ENCODE data around the gene SH3BP4. TPM values are rescaled to one million over a fixed set of nuclear protein-coding genes. Genes with fewer than 3 reads are reported as not detected.

The SH3BP4 gene
- total RNA-seq, 2 experiments from 2014 or later, result 0.10 to 0.46 TPM

DNA sequence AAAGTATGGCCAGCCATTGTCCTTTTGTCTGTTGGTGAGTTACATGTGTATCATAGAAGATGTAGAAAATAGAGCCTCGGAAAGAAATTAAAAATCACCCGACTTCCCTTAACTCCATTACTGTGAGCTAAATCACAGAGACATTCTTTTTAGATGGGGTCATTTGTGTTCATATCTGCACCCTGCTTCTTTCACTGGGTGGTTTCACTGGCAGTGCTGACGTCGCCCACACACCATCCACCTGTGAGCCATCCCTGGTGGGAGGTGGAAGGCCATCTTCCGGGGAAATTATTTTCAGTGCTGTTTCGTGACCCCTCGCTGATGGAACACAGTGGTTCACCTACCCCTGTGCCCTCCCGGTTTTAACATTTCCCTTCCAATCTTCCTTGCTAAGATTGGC is 21.2 kb downstream of the SH3BP4 start:
- intact Hi-C loops (cut with micrococcal nuclease), result no loop called here
- ChIA-PET POLR2A (interaction anchor here (0.7 kb wide), 1 partner anchor 779 kb away, joined by 3 read pairs; no protein-coding TSS in a partner anchor), CTCF (no interaction called here)
- Mint-ChIP-seq H3K36me3 (no peaks in the 10 kb centered on the region), H3K27me3 (peaks cover 14% of the 10 kb centered on the region), H3K4me3 (no peak overlapping the region), H3K27ac (no peak overlapping the region), H3K4me1 (ENCODE audit: low read depth) (no peaks in the 10 kb centered on the region), H3K9me3 (no peaks in the 10 kb centered on the region)
- DNase-seq, result no peak

DNA sequence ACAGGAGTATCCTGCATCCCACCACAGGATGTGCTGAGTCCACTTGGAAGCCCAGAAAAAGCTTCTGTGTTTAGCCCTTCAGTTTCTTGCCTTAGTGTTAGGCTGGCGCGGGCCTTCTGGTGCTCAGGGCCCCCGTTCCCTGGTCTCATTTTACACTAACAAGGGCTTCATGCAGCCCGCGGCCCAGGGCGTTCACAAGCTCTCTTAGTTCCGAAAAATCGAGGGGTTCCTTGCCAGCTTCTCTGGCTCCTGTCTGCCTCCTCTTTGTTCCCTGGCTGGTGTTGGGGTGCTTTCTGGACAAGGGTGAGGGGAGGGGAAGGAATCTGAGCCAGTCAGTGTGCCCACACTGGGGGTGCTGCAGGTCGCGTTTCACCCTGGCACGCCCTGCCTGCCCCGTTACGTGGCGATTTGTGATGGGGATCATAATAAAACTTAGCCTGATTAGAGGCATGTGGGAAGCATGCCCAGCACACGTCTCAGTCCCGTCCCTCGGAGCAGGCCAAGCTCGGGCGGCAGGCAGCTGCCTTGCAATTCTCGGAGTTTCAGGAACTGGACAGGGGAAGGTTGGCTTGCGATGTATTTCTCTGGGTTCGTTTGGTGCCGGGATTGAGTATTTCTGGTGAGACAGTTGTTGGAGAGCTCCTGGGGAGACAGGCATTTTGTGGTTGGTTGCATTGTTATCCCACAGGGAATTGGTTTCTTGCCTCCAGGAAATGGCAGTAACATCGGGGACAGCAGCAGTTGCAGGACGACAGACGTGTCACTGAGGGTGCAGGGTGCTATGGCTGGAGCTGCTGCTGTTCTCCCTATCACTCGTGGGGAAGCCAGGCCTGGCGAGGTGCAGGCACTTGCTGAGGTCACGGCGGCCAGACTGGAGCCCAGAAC is 22.9 kb downstream of the SH3BP4 start:
- DNase-seq, result no peak
- POLR2A ChIA-PET, result no interaction called here
- CTCF ChIA-PET, result no interaction called here
- no peak overlapping the region for H3K27ac Mint-ChIP-seq
- peaks cover 16% of the 10 kb centered on the region for H3K27me3 Mint-ChIP-seq
- peaks cover 3% of the 10 kb centered on the region for H3K9me3 Mint-ChIP-seq
- intact Hi-C loops (cut with micrococcal nuclease), result no loop called here
- no peak overlapping the region for H3K4me3 Mint-ChIP-seq
- H3K36me3 Mint-ChIP-seq, result no peaks in the 10 kb centered on the region
- H3K4me1 Mint-ChIP-seq (ENCODE audit: low read depth), result no peaks in the 10 kb centered on the region

DNA sequence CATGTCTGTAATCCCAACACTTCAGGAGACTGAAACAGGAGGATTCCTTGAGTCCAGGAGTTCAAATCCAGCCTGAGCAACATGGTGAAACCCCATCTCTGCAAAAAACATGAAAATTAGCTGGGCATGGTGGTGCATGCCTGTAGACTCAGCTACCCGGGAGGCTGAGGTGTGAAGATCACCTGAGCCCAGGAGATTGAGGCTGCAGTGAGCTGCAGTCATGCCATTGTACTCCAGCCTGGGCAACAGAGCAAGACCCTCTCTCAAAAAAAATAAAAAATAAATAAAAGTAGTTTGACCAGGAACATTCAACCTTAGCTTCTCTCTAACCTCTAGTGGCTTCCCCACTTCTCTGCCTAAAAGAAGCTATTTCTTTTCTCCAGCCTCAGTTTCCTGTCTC is 23.8 kb downstream of the SH3BP4 start:
- no peak for DNase-seq
- Mint-ChIP-seq H3K27me3 (peaks cover 13% of the 10 kb centered on the region), H3K4me3 (no peak overlapping the region), H3K36me3 (no peaks in the 10 kb centered on the region), H3K27ac (no peak overlapping the region), H3K9me3 (peaks cover 6% of the 10 kb centered on the region), H3K4me1 (ENCODE audit: low read depth) (no peaks in the 10 kb centered on the region)
- ChIA-PET CTCF (no interaction called here), POLR2A (no interaction called here)
- intact Hi-C loops (cut with micrococcal nuclease), result no loop called here

DNA sequence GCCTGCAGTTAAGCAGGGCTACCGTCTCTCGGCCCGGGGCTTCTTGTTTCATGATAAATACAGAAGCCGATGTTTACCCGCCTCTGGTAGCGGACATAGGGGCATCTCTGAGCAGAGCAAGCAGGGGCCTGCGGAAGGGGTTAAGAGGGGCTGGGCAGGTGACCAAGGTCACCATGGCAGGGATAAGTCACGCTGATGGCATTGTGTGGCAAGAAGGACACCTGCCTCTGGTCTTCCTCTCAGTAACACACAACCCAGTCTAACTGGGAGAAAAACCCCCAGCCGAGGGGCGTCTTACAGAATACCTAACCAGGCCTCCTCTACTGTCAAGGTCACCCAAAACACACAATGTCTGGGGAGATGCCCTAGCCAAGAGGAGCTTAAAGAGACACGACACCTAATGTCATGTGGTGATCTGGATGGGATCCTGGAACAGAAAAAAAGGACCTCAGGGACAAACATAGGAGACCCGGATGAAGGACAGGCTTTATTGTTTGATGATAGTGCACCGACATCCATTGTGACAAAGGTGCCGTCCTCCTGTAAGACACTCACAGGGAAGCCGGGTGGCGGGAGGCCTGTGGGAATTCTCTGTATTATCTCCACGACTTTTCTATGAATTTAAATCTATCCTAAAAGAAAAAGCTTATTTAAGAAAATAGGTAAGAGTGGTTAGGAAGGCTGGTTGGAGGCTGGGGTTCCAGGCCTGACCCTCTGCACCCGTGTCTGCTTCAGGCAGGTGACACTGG is 24.8 kb downstream of the SH3BP4 start:
- Mint-ChIP-seq H3K27me3 (peaks cover 13% of the 10 kb centered on the region), H3K36me3 (no peaks in the 10 kb centered on the region), H3K4me3 (no peak overlapping the region), H3K27ac (no peak overlapping the region), H3K9me3 (peaks cover 8% of the 10 kb centered on the region), H3K4me1 (ENCODE audit: low read depth) (no peaks in the 10 kb centered on the region)
- no peak for DNase-seq
- POLR2A ChIA-PET, result no interaction called here
- CTCF ChIA-PET, result no interaction called here
- intact Hi-C loops (cut with micrococcal nuclease), result no loop called here

DNA sequence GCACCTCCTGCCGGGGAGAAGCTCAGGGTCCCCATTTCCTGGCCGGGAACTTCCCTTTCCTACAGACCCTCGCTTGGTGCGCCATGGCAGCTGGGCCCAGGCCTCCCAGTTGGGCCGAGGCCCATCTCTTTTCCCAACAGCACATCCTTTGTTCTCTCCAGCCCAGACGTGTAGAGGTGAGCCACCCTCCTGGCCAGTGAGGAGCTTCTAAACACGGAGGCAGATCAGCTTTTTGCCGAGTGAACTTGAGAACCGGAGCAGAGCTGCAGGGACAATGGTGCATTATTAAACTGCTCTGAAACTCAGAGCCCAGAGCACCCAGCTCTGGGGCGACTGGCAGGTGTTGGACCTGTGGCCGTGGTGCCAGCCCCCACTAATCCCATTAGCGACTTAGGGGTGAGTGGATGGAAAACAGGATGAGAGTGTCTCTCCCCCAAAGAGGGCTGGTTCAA is 25.4 kb downstream of the SH3BP4 start:
- Mint-ChIP-seq H3K27me3 (peaks cover 13% of the 10 kb centered on the region), H3K9me3 (peaks cover 8% of the 10 kb centered on the region), H3K4me3 (no peak overlapping the region), H3K36me3 (no peaks in the 10 kb centered on the region), H3K27ac (no peak overlapping the region), H3K4me1 (ENCODE audit: low read depth) (no peaks in the 10 kb centered on the region)
- DNase-seq, result no peak
- intact Hi-C loops (cut with micrococcal nuclease), result no loop called here
- ChIA-PET CTCF (no interaction called here), POLR2A (no interaction called here)

DNA sequence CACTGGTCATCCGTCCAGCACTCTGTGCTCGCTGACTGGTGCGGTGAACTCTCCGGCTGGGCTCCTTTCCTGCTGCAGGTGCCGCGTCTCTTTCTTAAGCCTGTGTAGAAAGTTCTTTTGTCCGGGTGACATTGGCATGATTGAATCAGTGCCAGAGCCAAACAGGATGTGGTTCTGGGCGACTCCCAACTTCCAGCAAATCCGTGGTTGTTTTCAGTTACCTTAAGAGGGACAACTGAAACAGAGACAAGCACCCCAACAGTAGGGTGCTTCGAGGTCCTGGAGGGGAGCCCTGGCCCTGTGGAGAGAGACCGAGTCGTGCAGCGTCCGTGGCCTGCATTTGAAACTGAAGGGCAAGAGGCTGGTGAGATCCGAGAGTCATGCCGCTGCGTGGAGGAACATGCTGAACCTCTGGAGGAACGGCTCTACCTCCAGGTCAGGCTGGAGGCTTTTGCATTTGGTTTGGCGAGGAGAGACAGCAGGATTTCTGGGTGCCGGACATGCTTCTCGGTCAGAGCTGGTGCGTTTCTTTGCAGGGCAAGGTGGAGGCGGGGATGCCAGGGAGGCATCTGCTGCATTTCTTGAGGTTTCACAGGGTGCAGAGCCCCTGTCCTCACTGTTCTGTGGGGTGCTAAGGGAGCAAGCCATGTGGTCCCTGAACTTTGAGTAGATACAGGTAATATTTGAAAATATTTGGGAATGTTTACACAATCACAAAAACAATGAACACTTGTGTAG is 26.8 kb downstream of the SH3BP4 start:
- no peak overlapping the region for H3K27ac Mint-ChIP-seq
- H3K36me3 Mint-ChIP-seq, result no peaks in the 10 kb centered on the region
- intact Hi-C loops (cut with micrococcal nuclease), result no loop called here
- ChIA-PET POLR2A (no interaction called here), CTCF (interaction anchor here (0.6 kb wide), 1 partner anchor 139 kb away, joined by 3 read pairs; no protein-coding TSS in a partner anchor)
- H3K27me3 Mint-ChIP-seq, result peaks cover 7% of the 10 kb centered on the region
- no peaks in the 10 kb centered on the region for H3K4me1 Mint-ChIP-seq (ENCODE audit: low read depth)
- DNase-seq, result no peak
- no peak overlapping the region for H3K4me3 Mint-ChIP-seq
- H3K9me3 Mint-ChIP-seq, result peaks cover 8% of the 10 kb centered on the region

DNA sequence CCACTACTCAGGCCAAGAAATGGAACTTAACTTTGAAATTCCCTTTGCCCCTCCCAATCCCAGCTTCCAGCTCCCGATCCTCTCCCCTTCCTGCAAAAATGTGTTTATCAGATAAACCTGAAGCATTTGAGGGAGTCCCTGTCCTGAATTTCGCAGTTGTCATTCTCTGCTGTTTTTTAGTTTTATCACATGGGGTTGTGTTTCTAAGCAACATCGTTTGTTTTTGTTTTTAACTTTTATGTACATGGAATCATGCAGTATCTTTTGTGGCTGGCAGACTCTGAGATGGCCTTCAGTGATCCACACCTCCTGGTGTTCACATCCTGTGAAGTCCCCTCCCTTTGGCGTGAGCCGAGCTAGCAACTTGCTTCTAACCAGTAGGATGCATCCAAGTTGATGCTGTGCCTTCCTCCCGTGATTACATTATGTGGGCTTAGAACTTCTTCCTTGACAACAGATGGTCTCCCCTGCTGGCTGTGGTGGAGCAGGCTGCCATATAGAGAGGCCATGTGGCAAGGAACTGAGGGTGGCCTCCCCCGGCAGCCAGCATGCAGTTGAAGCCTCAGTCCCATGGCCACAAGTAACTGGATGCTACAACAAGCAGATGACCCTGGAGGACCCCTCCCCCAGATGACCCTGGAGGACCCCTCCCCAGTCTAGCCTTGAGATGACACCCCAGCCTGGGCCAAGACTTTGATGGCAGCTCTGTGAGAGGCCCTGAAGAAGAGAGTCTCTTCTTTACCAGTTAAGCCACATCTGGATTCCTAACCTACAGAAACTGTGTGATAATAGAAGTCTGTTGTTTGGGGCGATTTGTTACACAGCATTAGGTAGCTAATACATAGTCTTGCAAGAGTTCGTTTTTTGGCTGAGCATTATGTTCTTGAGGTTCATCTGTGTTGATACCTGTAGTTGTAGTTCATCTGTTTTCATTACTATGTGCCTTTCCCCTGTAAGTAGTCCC is 27.7 kb downstream of the SH3BP4 start:
- Mint-ChIP-seq H3K36me3 (no peaks in the 10 kb centered on the region), H3K4me1 (ENCODE audit: low read depth) (no peaks in the 10 kb centered on the region), H3K27me3 (peaks cover 7% of the 10 kb centered on the region), H3K27ac (no peak overlapping the region), H3K4me3 (no peak overlapping the region), H3K9me3 (peaks cover 8% of the 10 kb centered on the region)
- intact Hi-C loops (cut with micrococcal nuclease), result no loop called here
- DNase-seq, result no peak
- CTCF ChIA-PET, result no interaction called here
- POLR2A ChIA-PET, result no interaction called here

DNA sequence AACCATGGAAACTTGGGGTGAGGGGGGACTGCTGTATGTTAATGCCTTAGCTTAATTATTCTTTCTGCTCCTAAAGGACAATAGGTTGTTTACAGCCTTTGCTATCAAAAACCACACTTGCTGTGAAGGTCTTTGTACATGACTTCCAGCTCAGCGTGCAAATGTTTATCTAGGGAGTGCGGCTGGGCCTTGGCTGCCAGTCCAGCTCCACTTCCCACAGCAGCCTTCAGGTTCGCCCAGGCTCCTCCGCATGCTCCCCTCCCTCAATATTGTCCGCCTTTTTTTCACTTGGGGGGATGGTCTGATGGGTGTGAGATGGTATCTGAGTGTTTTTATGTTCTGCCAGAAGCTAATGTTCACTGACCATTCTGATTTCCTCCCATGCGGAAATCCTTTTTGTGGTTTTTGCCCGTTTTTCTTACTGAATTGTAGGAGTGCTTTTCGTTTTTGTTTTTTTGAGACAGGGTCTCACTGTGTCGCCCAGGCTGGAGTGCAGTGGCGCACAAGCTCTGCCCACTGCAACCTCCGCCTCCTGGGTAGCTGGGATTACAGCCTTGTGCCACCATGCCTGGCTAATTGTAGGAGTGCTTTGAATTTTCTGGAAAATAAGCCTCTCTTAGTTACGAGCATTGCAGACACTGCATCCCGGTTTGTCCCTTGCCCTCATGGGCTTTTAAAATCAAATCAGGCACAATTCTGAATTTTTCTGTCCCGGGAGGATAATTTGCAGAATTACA is 28.8 kb downstream of the SH3BP4 start:
- H3K4me1 Mint-ChIP-seq (ENCODE audit: low read depth), result no peaks in the 10 kb centered on the region
- CTCF ChIA-PET, result no interaction called here
- DNase-seq, result no peak
- H3K36me3 Mint-ChIP-seq, result no peaks in the 10 kb centered on the region
- H3K27ac Mint-ChIP-seq, result no peak overlapping the region
- peaks cover 2% of the 10 kb centered on the region for H3K27me3 Mint-ChIP-seq
- intact Hi-C loops (cut with micrococcal nuclease), result no loop called here
- peaks cover 8% of the 10 kb centered on the region for H3K9me3 Mint-ChIP-seq
- POLR2A ChIA-PET, result no interaction called here
- H3K4me3 Mint-ChIP-seq, result no peak overlapping the region

DNA sequence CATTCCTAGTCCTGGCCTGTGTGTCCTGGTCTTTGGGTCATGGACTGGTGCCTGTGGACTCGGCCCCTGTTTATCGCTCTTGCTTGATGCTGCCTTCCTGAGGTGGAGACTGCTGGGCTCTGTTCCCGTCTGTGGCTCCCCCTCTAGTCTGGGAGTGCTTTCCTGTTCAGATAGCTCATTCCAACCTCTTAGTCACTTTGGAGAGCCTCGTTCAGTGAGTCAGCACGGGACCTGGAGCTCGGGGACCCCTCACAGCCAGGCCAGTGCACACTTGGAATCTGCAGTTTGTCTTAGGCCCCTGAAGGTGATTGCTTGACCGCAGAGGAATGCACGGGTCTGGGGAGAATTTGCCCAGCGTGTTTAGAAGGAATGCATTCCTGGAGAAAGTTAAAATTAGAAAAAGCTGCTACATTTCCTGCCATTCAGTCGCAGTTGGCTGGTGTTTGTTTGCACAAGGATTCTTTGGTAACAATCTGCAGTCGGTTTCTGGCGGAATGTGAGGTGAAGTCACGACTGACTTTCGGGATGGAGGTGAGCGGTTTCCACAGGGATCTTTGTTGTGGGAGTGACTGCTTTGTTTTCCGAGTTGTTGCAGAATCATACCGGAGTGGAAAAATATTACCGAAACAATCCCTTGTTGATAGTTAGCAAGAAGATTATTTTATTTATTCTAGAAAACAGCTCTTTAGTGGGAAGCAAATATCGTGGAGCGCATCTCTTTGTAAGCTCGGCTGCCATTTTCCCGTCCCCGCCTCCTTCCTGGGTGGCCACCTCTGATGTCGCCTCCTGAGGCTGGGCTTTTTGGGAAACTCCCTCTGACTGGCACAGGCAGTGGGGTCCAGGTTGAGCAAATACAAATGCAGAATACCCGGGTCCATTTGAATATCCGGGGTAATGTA is 29.6 kb downstream of the SH3BP4 start:
- CTCF ChIA-PET, result no interaction called here
- Mint-ChIP-seq H3K27ac (no peak overlapping the region), H3K4me1 (ENCODE audit: low read depth) (no peaks in the 10 kb centered on the region), H3K27me3 (peaks cover 2% of the 10 kb centered on the region), H3K9me3 (peaks cover 8% of the 10 kb centered on the region), H3K4me3 (no peak overlapping the region), H3K36me3 (no peaks in the 10 kb centered on the region)
- no peak for DNase-seq
- POLR2A ChIA-PET, result no interaction called here
- intact Hi-C loops (cut with micrococcal nuclease), result no loop called here

DNA sequence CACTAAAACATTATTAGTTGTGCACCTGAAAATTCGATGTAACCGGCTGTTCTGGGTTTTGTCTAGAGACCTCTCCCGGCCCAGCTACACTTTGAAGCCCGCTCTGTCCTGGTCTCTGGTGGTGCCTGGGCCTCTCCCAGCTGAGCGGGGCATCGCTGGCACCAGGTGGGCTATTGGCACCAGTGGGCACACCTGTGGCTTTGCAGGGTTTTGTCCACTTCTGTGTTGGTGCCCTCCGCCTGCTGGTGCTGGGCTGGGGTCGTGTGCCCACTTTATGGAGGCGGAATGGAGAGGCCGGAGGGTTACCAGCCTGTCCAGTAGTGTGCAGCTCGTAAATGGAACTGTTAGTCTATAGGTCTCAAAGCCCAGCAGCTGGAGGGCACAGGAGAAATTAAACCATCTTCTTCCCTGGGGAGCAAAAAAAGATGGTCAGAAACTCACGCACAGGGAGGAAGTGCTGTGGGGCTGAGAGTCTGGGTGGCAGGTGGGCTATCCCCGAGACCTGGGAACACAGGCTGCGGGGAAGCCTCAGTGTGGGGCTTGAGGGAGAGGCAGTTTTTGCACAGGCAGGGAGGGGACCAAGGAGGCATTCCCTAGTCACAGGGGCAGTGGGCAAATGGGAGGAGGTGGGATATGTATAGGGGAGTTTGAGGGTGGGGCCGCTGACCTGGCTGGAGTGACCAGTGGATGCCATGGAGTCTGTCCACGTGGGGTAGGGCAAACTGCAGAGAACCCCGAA is 30.4 kb downstream of the SH3BP4 start:
- Mint-ChIP-seq H3K36me3 (no peaks in the 10 kb centered on the region), H3K4me1 (ENCODE audit: low read depth) (no peaks in the 10 kb centered on the region), H3K27ac (no peak overlapping the region), H3K27me3 (peaks cover 3% of the 10 kb centered on the region), H3K9me3 (peaks cover 8% of the 10 kb centered on the region), H3K4me3 (no peak overlapping the region)
- no peak for DNase-seq
- intact Hi-C loops (cut with micrococcal nuclease), result no loop called here
- ChIA-PET CTCF (no interaction called here), POLR2A (no interaction called here)

Measured in activated CD4-positive, alpha-beta memory T cell treated with anti-CD3 and anti-CD28 coated beads for 36 hours (primary cell).